NCI-H1694 treated with DMSO at 0.1 percent for 48 hours (cell line): ENCODE data around the gene LHX1.

Experiments
- DNase-seq: peaks from one replicate; lab custom pipeline; 2025; lab: John Stamatoyannopoulos, UW

LHX1 gene

GRCh38 chr17:36972186-36972700 is 35.0 kb downstream of the LHX1 start:
- DNase-seq: no peak

- no peak for DNase-seq
These were observed 35.6 kb downstream of the LHX1 start for GRCh38 chr17:36972905-36973304.

- DNase-seq: no peak
These were observed 38.7 kb downstream of the LHX1 start for GRCh38 chr17:36975922-36976515.

- no peak for DNase-seq
These were observed 39.8 kb downstream of the LHX1 start for GRCh38 chr17:36977066-36977465.

GRCh38 chr17:36977568-36977967 is 40.3 kb downstream of the LHX1 start:
- DNase-seq: no peak

- DNase-seq: no peak
These were observed 41.7 kb downstream of the LHX1 start for GRCh38 chr17:36978810-36979564.

- DNase-seq: no peak
These were observed 42.3 kb downstream of the LHX1 start for GRCh38 chr17:36979565-36979941.

- DNase-seq: no peak
These were observed 43.0 kb downstream of the LHX1 start for GRCh38 chr17:36980280-36980761.

- no peak for DNase-seq
These were observed 46.3 kb downstream of the LHX1 start for GRCh38 chr17:36983618-36984017.

GRCh38 chr17:36989173-36989572 is 51.9 kb downstream of the LHX1 start:
- DNase-seq: no peak

- no peak for DNase-seq
These were observed 55.4 kb downstream of the LHX1 start for GRCh38 chr17:36992701-36993100.

GRCh38 chr17:36993227-36993626 is 56.0 kb downstream of the LHX1 start:
- no peak for DNase-seq
